Activated gamma-delta T cell (primary cell): ENCODE results near the gene ENSA.
"Not testable (repeated sequence)": the region's sequence is repeated elsewhere in the genome, so short reads cannot be mapped to it uniquely, and the experiment has no call there.

Experiments
- DNase-seq: peaks from one replicate; lab custom pipeline; 2025; lab: John Stamatoyannopoulos, UW
- total RNA-seq, 2 donors: gene quantifications; one replicate each; lab custom pipeline; 2026; lab: John Stamatoyannopoulos, UW

Gene ENSA, protein sequence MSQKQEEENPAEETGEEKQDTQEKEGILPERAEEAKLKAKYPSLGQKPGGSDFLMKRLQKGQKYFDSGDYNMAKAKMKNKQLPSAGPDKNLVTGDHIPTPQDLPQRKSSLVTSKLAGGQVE
- total RNA-seq, result 133 to 156 reads per million in 2 donors

GRCh38 chr1:150629115-150629928 lies at the start of gene ENSA:
TSS of gene ENSA (minus strand) at chr1:150629612. CDS start at chr1:150629470, 142 bp downstream.
- DNase-seq, result peak; percentile 82

DNA sequence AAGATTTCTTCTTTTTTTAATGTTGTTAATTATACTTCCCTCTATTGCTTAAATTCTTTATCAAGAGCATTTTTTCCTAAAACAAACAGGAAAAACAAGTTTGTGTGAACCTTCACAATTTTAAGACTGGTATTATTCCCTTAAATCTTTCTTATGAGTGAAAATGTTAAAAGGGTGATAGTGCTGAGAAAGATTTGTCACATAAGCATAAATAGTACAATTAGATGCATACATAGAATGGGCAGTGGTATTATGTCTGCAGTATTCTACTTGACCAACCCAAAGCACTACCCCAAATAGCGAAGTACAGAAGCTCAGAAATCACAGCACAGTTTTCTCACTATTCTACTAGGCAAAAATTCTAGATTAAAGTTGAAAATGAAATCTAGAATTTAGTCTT lies 49.6 kb upstream of the ENSA start:
- DNase-seq, result no peak

- DNase-seq, result no peak
Measured at GRCh38 chr1:150674881-150675280, 45.5 kb upstream of the ENSA start.

DNA sequence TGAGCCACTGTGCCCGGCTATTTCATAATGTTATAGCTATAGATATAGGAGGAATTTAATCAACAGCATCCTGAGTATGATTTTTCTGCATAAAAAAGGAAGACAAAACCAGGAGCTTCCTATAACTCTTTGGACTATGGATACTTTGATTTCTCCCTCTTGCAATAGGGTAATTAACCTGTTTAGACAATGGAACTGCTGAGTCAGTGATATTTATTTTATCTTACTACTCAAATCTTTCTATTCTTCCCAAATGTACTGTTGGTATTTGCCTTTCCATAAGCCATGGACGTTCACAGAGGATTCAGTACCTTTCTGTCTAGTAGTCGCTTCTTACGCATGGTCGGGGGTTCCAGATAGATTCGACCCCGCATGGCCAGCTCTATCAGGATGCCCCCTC lies 33.9 kb upstream of the ENSA start:
- DNase-seq, result no peak

GRCh38 chr1:150662811-150663210 lies 33.4 kb upstream of the ENSA start:
- no peak for DNase-seq

- no peak for DNase-seq
Measured at GRCh38 chr1:150661156-150661555, 31.7 kb upstream of the ENSA start.

- no peak for DNase-seq
Measured at GRCh38 chr1:150660584-150660983, 31.2 kb upstream of the ENSA start.

DNA sequence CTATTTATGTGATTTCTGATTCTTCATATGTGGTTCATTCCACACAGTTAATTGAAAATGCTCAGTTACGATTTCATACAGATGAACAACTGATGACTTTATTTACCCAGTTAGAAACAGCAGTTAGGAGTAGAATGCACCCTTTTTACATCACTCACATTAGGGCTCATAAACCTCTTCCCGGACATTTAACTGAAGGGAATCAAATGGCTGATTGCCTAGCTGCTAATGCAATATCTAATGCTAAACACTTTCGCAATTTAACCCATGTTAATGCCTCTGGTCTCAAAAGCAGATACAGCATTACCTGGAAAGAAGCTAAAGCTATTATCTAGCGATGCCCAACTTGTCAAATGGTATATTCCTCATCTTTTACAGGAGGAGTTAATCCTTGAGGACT lies 27.7 kb upstream of the ENSA start:
- DNase-seq, result not testable (repeated sequence)

GRCh38 chr1:150654635-150655034 lies 25.2 kb upstream of the ENSA start:
- DNase-seq, result not testable (repeated sequence)

DNA sequence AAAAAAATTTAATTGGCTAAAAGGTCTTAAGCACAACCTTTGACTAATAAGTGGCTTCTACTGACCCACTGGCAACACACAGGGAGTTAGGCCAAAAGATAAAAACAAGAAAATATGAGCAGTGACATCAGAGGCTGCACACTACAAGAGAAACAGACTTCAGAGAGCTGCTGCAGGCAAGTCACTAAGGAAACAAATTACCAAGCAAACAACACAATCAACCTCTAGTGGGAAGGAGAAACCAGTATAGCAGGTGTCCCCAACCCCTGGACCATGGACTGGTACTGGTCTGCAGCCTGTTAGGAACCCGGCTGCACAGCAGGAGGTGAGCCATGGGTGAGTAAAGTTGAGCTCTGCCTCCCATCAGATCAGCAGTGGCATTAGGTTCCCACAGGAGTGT lies 20.8 kb upstream of the ENSA start:
- no peak for DNase-seq

GRCh38 chr1:150649441-150650075 lies 20.1 kb upstream of the ENSA start:
- DNase-seq, result no peak

- no peak for DNase-seq
Measured at GRCh38 chr1:150642296-150642695, 12.9 kb upstream of the ENSA start.

DNA sequence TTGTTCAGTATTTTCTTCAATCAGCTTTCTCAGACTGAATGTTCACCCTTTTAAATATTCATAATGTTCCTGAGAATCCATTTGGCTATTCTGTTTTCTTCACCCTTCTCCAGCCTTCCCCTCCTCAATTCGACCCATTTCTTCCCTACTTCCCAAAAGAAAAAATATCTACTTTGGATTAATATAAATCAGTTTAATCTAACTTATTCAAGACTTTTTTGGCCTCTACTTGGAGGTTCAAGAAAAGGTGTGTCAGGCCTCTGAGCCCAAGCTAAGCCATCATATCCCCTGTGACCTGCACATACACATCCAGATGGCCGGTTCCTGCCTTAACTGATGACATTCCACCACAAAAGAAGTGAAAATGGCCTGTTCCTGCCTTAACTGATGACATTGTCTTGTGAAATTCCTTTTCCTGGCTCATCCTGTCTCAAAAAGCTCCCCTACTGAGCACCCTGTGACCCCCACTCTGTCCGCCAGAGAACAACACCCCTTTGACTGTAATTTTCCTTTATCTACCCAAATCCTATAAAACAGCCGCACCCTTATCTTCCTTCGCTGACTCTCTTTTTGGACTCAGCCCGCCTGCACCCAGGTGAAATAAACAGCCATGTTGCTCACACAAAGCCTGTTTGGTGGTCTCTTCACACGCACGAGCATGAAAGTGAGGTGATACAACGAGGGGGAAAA lies 11.9 kb upstream of the ENSA start:
- not testable (repeated sequence) for DNase-seq

GRCh38 chr1:150638430-150638829 lies 9.0 kb upstream of the ENSA start:
- not testable (repeated sequence) for DNase-seq

DNA sequence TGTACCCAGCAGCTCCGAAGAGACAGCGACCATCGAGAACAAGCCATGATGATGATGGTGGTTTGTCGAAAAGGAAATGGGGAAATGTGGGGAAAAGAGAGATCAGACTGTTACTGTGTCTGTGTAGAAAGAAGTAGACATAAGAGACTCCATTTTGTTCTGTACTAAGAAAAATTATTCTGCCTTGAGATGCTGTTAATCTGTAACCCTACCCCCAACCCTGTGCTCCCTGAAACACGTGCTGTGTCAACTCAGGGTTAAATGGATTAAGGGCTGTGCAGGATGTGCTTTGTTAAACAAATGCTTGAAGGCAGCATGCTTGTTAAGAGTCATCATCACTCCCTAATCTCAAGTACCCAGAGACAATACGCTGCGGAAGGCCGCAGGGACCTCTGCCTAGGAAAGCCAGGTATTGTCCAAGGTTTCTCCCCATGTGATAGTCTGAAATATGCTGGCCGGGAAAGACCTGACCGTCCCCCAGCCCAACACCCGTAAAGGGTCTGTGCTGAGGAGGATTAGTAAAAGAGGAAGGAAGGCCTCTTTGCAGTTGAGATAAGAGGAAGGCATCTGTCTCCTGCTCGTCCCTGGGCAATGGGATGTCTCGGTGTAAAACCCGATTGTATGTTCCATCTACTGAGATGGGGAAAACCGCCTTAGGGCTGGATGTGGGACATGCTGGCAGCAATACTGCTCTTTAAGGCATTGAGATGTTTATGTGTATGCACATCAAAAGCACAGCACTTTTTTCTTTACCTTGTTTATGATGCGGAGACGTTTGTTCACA lies 5.6 kb upstream of the ENSA start:
- not testable (repeated sequence) for DNase-seq

GRCh38 chr1:150628766-150629114 lies 672 bp downstream of the ENSA start:
- no peak for DNase-seq

DNA sequence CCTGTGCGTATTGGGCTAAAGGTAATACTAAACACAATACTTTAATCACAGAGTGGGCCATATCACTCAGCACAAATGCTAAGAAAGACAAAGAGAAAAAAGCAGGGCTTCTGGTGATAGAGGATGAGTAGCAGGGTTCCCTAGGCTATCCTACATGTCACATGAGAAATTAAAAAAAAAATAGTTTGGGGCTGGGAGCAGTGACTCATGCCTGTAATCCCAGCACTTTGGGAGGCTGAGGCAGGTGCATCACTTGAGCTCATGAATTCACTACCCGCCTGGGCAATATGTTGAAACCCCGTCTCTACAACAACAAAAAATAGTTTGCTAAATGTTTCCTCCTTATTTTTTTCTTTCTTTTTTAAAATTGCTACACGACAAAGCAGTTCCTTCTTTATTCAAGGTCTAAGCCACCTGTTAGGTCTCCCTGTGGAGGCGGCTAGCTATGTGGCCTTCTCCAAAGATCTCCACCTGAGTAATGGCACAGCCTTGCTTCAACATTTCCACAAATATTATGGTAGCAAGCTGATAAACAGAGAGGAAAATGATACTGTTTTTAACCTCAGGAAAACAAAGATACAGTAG lies 1.5 kb downstream of the ENSA start:
- no peak for DNase-seq

DNA sequence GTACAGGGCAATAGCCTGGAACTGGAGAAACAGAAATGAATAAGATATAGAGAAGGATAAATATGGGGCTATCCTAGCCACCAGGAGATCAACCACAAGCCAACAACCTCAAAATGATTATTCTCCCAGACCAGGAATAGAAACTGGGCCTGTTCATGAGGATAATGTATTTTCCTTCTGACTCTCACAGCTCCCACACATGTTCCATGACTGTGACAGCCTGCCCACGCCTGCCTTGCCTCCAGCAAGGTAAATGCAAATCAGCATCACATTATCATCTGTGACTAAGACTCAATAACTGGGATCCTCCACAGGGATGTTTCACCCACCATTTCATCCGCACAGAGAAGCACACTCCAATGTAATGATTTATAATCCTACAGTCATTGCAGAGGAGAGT lies 3.3 kb downstream of the ENSA start:
- no peak for DNase-seq

GRCh38 chr1:150624546-150624945 lies 4.9 kb downstream of the ENSA start:
- DNase-seq, result not testable (repeated sequence)

GRCh38 chr1:150624134-150624533 lies 5.3 kb downstream of the ENSA start:
- not testable (repeated sequence) for DNase-seq

DNA sequence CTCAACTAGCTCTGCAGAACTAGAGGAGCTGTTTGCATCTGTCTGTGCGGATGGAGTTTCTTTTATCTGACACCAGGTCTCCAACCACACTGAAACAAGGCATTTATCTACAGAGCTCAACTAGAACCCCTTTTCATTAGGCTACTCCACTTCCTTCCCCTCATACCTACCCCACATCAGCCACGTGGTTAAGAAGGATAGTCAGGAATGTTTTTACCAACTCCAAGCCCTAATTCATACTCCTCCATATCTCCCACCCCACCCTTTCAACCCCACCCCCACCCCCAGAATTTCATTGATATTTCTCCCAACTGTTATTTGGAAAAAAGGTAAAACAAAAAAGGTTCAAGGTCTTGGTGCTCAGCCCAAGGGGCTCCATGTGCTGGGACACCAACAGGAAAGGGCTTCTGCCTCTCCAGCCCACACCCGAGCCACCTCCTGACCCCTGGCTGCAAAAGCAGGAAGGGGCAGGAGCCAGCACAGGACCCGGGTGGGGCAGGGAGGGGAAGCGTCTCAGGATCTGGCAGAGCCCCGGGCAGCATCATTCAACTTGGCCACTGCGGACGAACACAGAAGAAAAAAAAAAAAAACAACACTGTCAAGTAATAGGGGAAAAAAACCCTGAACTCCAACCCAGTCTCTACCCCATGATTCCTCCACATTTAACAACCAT lies 7.0 kb downstream of the ENSA start:
- DNase-seq, result no peak
